HCT116 (cell line): Measurements from ENCODE around the gene SYNRG. TPM values are rescaled to one million over a fixed set of nuclear protein-coding genes. Genes with fewer than 3 reads are reported as not detected.

Experiments
- ATAC-seq: fragments of 200-7000 bp; cut with Tn5 transposase; 2 replicates; pipeline ENCODE4 v1.9.1; 2020; ENCODE audit warnings: mild to moderate bottlenecking, moderate library complexity
- BruUV-seq: library from RNA; stranded (reverse); fragments of 400-500 nt; replicated peaks from 2 replicates; lab custom pipeline; 2021; lab: Mats Ljungman, UMichigan
- CTCF ChIA-PET: fragments of 300-600 bp; sonication (Branson Sonifier 250); formaldehyde crosslinking; loops from one replicate; lab custom pipeline; 2021; ENCODE audit warnings: antibody characterized with exemption; lab: Charles Lee
- POLR2A ChIA-PET: fragments of 300-600, 350-600 bp; sonication (Branson Sonifier 250); formaldehyde crosslinking; loops from one replicate; lab custom pipeline; 2021; ENCODE audit warnings: antibody characterized with exemption; lab: Charles Lee
- RAD21 ChIA-PET, 2 experiments: fragments of 300-600 bp; sonication (Branson Sonifier 250); formaldehyde crosslinking; loops; one replicate each; lab custom pipeline; 2023; ENCODE audit warnings: low total read pairs in 2 of 2; ENCODE audit not compliant: uncharacterized antibody in 2 of 2, unreplicated experiment in 2 of 2, low non-redundant PET in 1 of 2; lab: Charles Lee
- DNase-seq: peaks from one replicate; pipeline ENCODE4 v3.0.0-alpha.2; 2010; ENCODE audit warnings: low read depth, low spot score
- H2AFZ ChIP-seq: fragments of 200-600 bp; shearing (Covaris generic), sonication (generic); 2 replicates; pipeline ENCODE4 v1.6.1; 2017; ENCODE audit warnings: low read depth, mixed run types, mixed read lengths, antibody characterized with exemption, low read length; ENCODE audit not compliant: poor library complexity, severe bottlenecking
- H3K27ac ChIP-seq: 2 replicates; pipeline ENCODE4 v1.5.1; 2012; ENCODE audit warnings: low read depth, low read length
- H3K27me3 ChIP-seq: fragments of 200-600 bp; sonication (generic); 2 replicates; pipeline ENCODE4 v1.6.1; 2016; ENCODE audit warnings: mixed run types, low read length, mixed read lengths; ENCODE audit not compliant: insufficient read depth
- H3K36me3 ChIP-seq, 2 experiments: fragments of 200-500 bp in 1 of 2; fragments of 200-600 bp in 1 of 2; sonication (Bioruptor generic) in 1 of 2; sonication (generic) in 1 of 2; 2 replicates each; pipeline versions ENCODE4 v1.5.1 to v1.6.1; 2014 to 2016; ENCODE audit warnings: low read length in 2 of 2, inconsistent platforms in 1 of 2, mixed read lengths in 1 of 2, mixed run types in 1 of 2; ENCODE audit not compliant: insufficient read depth in 2 of 2, control insufficient read depth in 1 of 2
- H3K4me1 ChIP-seq, 2 experiments: fragments of 200-600 bp in 1 of 2; sonication (generic) in 1 of 2; 2 replicates each; pipeline versions ENCODE4 v1.5.1 to v1.6.1; 2012 to 2017; ENCODE audit warnings: low read length in 2 of 2, inconsistent platforms in 1 of 2, mild to moderate bottlenecking in 1 of 2, mixed read lengths in 1 of 2, mixed run types in 1 of 2, moderate library complexity in 1 of 2; ENCODE audit not compliant: insufficient read depth in 2 of 2, control insufficient read depth in 1 of 2
- H3K4me2 ChIP-seq: fragments of 200-600 bp; sonication (generic); 2 replicates; pipeline ENCODE4 v1.6.1; 2017; ENCODE audit warnings: mixed run types, low read length, mixed read lengths
- H3K4me3 ChIP-seq, 2 experiments: fragments of 200-600 bp in 1 of 2; sonication (generic) in 1 of 2; replicated peaks in 1 of 2; 2 replicates each; pipeline ENCODE4 v1.5.1; 2011 to 2016; ENCODE audit warnings: low read length in 2 of 2, control low read depth in 1 of 2, low read depth in 1 of 2, mild to moderate bottlenecking in 1 of 2, mixed read lengths in 1 of 2, mixed run types in 1 of 2
- H3K79me2 ChIP-seq: fragments of 200-600 bp; sonication (generic); 2 replicates; pipeline ENCODE4 v1.6.1; 2017; ENCODE audit warnings: mild to moderate bottlenecking, mixed run types, low read length, moderate library complexity, mixed read lengths; ENCODE audit not compliant: insufficient read depth
- H3K9ac ChIP-seq: fragments of 200-600 bp; sonication (generic); 2 replicates; pipeline ENCODE4 v1.6.1; 2016; ENCODE audit warnings: low read length, mixed read lengths
- H3K9me2 ChIP-seq: fragments of 200-600 bp; sonication (generic), shearing (Covaris generic); 2 replicates; pipeline ENCODE4 v1.6.1; 2017; ENCODE audit warnings: mixed run types, mild to moderate bottlenecking, moderate library complexity; ENCODE audit not compliant: insufficient read depth
- H3K9me3 ChIP-seq, 2 experiments: fragments of 200-500 bp in 1 of 2; fragments of 200-600 bp in 1 of 2; sonication (Bioruptor generic) in 1 of 2; sonication (generic) in 1 of 2; 2 replicates each; pipeline ENCODE4 v1.6.1; 2014 to 2017; ENCODE audit warnings: low read length in 2 of 2, mixed read lengths in 2 of 2, inconsistent platforms in 1 of 2, low read depth in 1 of 2, mild to moderate bottlenecking in 1 of 2, mixed run types in 1 of 2, moderate library complexity in 1 of 2; ENCODE audit not compliant: control insufficient read depth in 1 of 2, insufficient read depth in 1 of 2
- H4K20me1 ChIP-seq: fragments of 200-600 bp; sonication (generic), shearing (Covaris generic); 2 replicates; pipeline ENCODE4 v1.6.1; 2017; ENCODE audit warnings: mixed run types, mild to moderate bottlenecking, moderate library complexity; ENCODE audit not compliant: insufficient read depth
- CEBPB ChIP-seq: IDR thresholded peaks from 2 replicates; pipeline ENCODE4 v1.6.1; 2012; ENCODE audit warnings: low read depth
- CTCF ChIP-seq, 3 experiments: fragments of 200-600 bp in 1 of 3; sonication (generic) in 1 of 3; IDR thresholded peaks in 2 of 3; conservative IDR thresholded peaks in 1 of 3; 2 replicates each; pipeline ENCODE4 v1.5.1; 2012 to 2017; ENCODE audit warnings: low read depth in 2 of 3, low read length in 2 of 3, antibody characterized with exemption in 1 of 3, borderline replicate concordance in 1 of 3, control low read depth in 1 of 3, mild to moderate bottlenecking in 1 of 3, mixed read lengths in 1 of 3, mixed run types in 1 of 3, moderate library complexity in 1 of 3; ENCODE audit not compliant: insufficient read depth in 1 of 3
- EGR1 ChIP-seq: IDR thresholded peaks from 2 replicates; pipeline ENCODE4 v1.6.1; 2012; ENCODE audit warnings: low read depth
- ELF1 ChIP-seq: IDR thresholded peaks from 2 replicates; pipeline ENCODE4 v1.6.1; 2012; ENCODE audit warnings: low read depth, borderline replicate concordance
- EZH2phosphoT487 ChIP-seq: fragments of 200-600 bp; IDR thresholded peaks from 2 replicates; pipeline ENCODE4 v1.6.1; 2018; ENCODE audit warnings: antibody characterized with exemption, borderline replicate concordance
- FOSL1 ChIP-seq: IDR thresholded peaks from 2 replicates; pipeline ENCODE4 v1.6.1; 2012; ENCODE audit warnings: low read depth
- POLR2AphosphoS5 ChIP-seq: IDR thresholded peaks from 2 replicates; pipeline ENCODE4 v1.6.1; 2011; ENCODE audit warnings: mild to moderate bottlenecking, low read depth, low read length, moderate library complexity
- RAD21 ChIP-seq: IDR thresholded peaks from 2 replicates; pipeline ENCODE4 v1.6.1; 2012; ENCODE audit warnings: low read depth, mild to moderate bottlenecking
- SIN3A ChIP-seq: IDR thresholded peaks from 2 replicates; pipeline ENCODE4 v1.6.1; 2012; ENCODE audit warnings: low read depth
- SRF ChIP-seq: IDR thresholded peaks from 2 replicates; pipeline ENCODE4 v1.6.1; 2012; ENCODE audit warnings: low read depth
- TCF7L2 ChIP-seq: IDR thresholded peaks from 2 replicates; pipeline ENCODE4 v1.7.0; 2011; ENCODE audit warnings: borderline replicate concordance, inconsistent platforms; ENCODE audit not compliant: insufficient read depth, insufficient read length; ENCODE audit errors: extremely low read depth
- ZNF274 ChIP-seq: fragments of 200-500 bp; sonication (Bioruptor generic); IDR thresholded peaks from 2 replicates; pipeline ENCODE4 v1.6.1; 2014; ENCODE audit warnings: mild to moderate bottlenecking, low read depth, low read length, inconsistent platforms
- intact Hi-C: fragments of 100-400 bp; cut with micrococcal nuclease; formaldehyde crosslinking; loops from 2 replicates; pipeline ENCODE4 v1.10.0; 2022
- total RNA-seq: library from RNA; stranded (reverse); gene quantifications from one replicate; pipeline ENCODE4 v1.2.1, GENCODE V29; 2021; ENCODE audit not compliant: unreplicated experiment
- TF ChIP-seq, protein P1 (sequence below): IDR thresholded peaks from 2 replicates; pipeline ENCODE4 v1.6.1; 2011; ENCODE audit warnings: mild to moderate bottlenecking, low read length, moderate library complexity; ENCODE audit not compliant: insufficient replicate concordance; ENCODE audit errors: extremely low read depth
- TF ChIP-seq, protein P2 (sequence below): IDR thresholded peaks from 2 replicates; pipeline ENCODE4 v1.6.1; 2012

SYNRG gene
- total RNA-seq, 1 experiment from 2014 or later: 23.8 TPM

- TF ChIP-seq EZH2phosphoT487 (no peak), ELF1 (peak; percentile 74), SRF (no peak), CTCF (IDR thresholded peaks at IDR 0.05 in 2 of 3, conservative IDR thresholded peaks at IDR 0.05 in 1 of 3; ENCODE audit: borderline replicate concordance in 1 of 3, insufficient read depth in 1 of 3, low read depth in 2 of 3, low read length in 2 of 3) (peak in 2 of 3 experiments; percentile 23 to 29; a peak in 2 of 6 replicates), POLR2AphosphoS5 (peak; percentile 94), EGR1 (peak; percentile 62)
- TF ChIP-seq, protein P1, sequence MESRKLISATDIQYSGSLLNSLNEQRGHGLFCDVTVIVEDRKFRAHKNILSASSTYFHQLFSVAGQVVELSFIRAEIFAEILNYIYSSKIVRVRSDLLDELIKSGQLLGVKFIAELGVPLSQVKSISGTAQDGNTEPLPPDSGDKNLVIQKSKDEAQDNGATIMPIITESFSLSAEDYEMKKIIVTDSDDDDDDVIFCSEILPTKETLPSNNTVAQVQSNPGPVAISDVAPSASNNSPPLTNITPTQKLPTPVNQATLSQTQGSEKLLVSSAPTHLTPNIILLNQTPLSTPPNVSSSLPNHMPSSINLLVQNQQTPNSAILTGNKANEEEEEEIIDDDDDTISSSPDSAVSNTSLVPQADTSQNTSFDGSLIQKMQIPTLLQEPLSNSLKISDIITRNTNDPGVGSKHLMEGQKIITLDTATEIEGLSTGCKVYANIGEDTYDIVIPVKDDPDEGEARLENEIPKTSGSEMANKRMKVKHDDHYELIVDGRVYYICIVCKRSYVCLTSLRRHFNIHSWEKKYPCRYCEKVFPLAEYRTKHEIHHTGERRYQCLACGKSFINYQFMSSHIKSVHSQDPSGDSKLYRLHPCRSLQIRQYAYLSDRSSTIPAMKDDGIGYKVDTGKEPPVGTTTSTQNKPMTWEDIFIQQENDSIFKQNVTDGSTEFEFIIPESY: no peak
These were observed at the start of gene SYNRG (continued) for GRCh38 chr17:37609170-37610040.

GRCh38 chr17:37657202-37657601 is 48.0 kb upstream of the SYNRG start:
- no peak overlapping the region for H3K9ac ChIP-seq
- no peaks in the 10 kb centered on the region for H3K4me1 ChIP-seq
- ChIA-PET RAD21 (no interaction called here), POLR2A (no interaction called here), CTCF (no interaction called here)
- H2AFZ ChIP-seq: no peak overlapping the region
- no peaks in the 10 kb centered on the region for H3K27me3 ChIP-seq
- no peaks in the 10 kb centered on the region for H3K9me2 ChIP-seq
- no peaks in the 10 kb centered on the region for H3K9me3 ChIP-seq
- H3K36me3 ChIP-seq: no peaks in the 10 kb centered on the region
- intact Hi-C loops: no loop called here
- no TSS peak for BruUV-seq
- DNase-seq (no peak), ATAC-seq (no peak)
- no peak overlapping the region for H3K4me3 ChIP-seq
- TF ChIP-seq TCF7L2: no peak
- no peak for TF ChIP-seq POLR2AphosphoS5
- no peak for TF ChIP-seq ELF1
- no peak for TF ChIP-seq EGR1
- TF ChIP-seq CEBPB: no peak
- no peak for TF ChIP-seq FOSL1
- no peak for TF ChIP-seq RAD21
- no peak for TF ChIP-seq EZH2phosphoT487
- TF ChIP-seq, protein P2, sequence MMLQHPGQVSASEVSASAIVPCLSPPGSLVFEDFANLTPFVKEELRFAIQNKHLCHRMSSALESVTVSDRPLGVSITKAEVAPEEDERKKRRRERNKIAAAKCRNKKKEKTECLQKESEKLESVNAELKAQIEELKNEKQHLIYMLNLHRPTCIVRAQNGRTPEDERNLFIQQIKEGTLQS: no peak
- TF ChIP-seq, protein P1: no peak
- TF ChIP-seq SIN3A: no peak
- TF ChIP-seq ZNF274: no peak
- H3K27ac ChIP-seq: no peak overlapping the region
- no peaks in the 10 kb centered on the region for H4K20me1 ChIP-seq
- H3K4me2 ChIP-seq: no peak overlapping the region
- no peaks in the 10 kb centered on the region for H3K79me2 ChIP-seq
